ENCODE data around the gene GNA14. TPM values are rescaled to one million over a fixed set of nuclear protein-coding genes. Genes with fewer than 3 reads are reported as not detected.

GNA14 gene
- total RNA-seq, 2 experiments from 2014 or later: not detected

DNA sequence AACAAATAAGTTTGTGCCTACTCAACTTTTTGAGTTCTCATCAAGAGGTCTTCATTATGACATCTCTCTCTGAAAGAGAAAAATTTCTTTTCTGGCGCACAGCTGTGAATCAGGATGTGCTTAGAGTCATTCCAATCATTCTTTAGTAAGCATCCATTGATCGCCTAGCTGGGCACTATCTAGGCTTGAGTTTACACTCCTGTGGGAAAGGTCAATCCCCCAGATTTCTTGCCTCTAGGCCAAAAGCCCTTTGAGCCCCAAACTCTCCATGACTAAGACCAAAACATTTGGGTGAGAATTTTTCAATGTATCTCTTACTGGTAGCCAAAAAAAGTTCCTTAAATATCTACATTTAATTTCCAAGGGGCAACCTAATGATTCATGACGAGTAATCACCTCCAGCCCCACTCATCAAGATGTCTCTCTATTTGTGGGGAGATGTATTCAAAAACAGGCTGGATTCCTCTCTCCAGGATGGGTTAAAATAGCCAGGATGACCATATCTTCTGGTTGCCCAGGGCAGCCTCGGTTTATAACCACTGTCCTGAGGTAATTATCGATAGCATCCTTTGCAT lies 101.7 kb downstream of the GNA14 start:
- intact Hi-C loops (cut with micrococcal nuclease; ENCODE audit: unreplicated experiment): no loop called here
- DNase-seq (ENCODE audit: low spot score): no peak
- Histone ChIP-seq H3K4me3 (ENCODE audit: low read depth, low read length, poor library complexity, severe bottlenecking) (no peak overlapping the region), H3K4me1 (ENCODE audit: insufficient read depth, low read length, poor library complexity, severe bottlenecking) (no peaks in the 10 kb centered on the region), H3K27ac (ENCODE audit: low read depth, low read length, poor library complexity, severe bottlenecking) (no peak overlapping the region), H3K4me2 (ENCODE audit: low read length) (no peak overlapping the region), H3K9me3 (ENCODE audit: low read length) (0 out of 2 replicates have a peak, but pooled peaks cover 7% of the 10 kb centered on the region), H3K36me3 (ENCODE audit: insufficient read depth, low read length) (no peaks in the 10 kb centered on the region), H4K20me1 (ENCODE audit: insufficient read depth, low read length) (no peaks in the 10 kb centered on the region), H2AFZ (ENCODE audit: low read length) (no peak overlapping the region), H3K79me2 (ENCODE audit: insufficient read depth, low read depth, low read length) (no peaks in the 10 kb centered on the region), H3K9me2 (ENCODE audit: insufficient read depth, low read length) (no peaks in the 10 kb centered on the region)
- BruUV-seq (replicated peaks): no TSS peak
- ChIA-PET CTCF (ENCODE audit: unreplicated experiment) (no interaction called here), POLR2A (interaction anchor here (0.5 kb wide), 1 partner anchor 946 kb away, joined by 3 read pairs; no protein-coding TSS in a partner anchor)
- TF ChIP-seq EZH2phosphoT487 (IDR thresholded peaks at IDR 0.05; ENCODE audit: borderline replicate concordance, low read depth, low read length) (no peak), CTCF (conservative IDR thresholded peaks at IDR 0.05; ENCODE audit: low read length) (no peak)

- Histone ChIP-seq H3K27ac (ENCODE audit: low read depth, low read length, poor library complexity, severe bottlenecking) (no peak overlapping the region), H3K4me1 (ENCODE audit: insufficient read depth, low read length, poor library complexity, severe bottlenecking) (no peaks in the 10 kb centered on the region), H3K36me3 (ENCODE audit: insufficient read depth, low read length) (no peaks in the 10 kb centered on the region), H3K4me2 (ENCODE audit: low read length) (no peak overlapping the region), H3K4me3 (ENCODE audit: low read depth, low read length, poor library complexity, severe bottlenecking) (no peak overlapping the region), H3K9me2 (ENCODE audit: insufficient read depth, low read length) (no peaks in the 10 kb centered on the region), H4K20me1 (ENCODE audit: insufficient read depth, low read length) (no peaks in the 10 kb centered on the region), H3K79me2 (ENCODE audit: insufficient read depth, low read depth, low read length) (no peaks in the 10 kb centered on the region), H3K9me3 (ENCODE audit: low read length) (0 out of 2 replicates have a peak, but pooled peaks cover 10% of the 10 kb centered on the region), H2AFZ (ENCODE audit: low read length) (no peak overlapping the region)
- no peak for DNase-seq (ENCODE audit: low spot score)
- TF ChIP-seq EZH2phosphoT487 (IDR thresholded peaks at IDR 0.05; ENCODE audit: borderline replicate concordance, low read depth, low read length) (no peak), CTCF (conservative IDR thresholded peaks at IDR 0.05; ENCODE audit: low read length) (no peak)
- ChIA-PET CTCF (ENCODE audit: unreplicated experiment) (no interaction called here), POLR2A (no interaction called here)
- intact Hi-C loops (cut with micrococcal nuclease; ENCODE audit: unreplicated experiment): no loop called here
- BruUV-seq (replicated peaks): no TSS peak
Measured at GRCh38 chr9:77544546-77544945, 103.6 kb downstream of the GNA14 start.

DNA sequence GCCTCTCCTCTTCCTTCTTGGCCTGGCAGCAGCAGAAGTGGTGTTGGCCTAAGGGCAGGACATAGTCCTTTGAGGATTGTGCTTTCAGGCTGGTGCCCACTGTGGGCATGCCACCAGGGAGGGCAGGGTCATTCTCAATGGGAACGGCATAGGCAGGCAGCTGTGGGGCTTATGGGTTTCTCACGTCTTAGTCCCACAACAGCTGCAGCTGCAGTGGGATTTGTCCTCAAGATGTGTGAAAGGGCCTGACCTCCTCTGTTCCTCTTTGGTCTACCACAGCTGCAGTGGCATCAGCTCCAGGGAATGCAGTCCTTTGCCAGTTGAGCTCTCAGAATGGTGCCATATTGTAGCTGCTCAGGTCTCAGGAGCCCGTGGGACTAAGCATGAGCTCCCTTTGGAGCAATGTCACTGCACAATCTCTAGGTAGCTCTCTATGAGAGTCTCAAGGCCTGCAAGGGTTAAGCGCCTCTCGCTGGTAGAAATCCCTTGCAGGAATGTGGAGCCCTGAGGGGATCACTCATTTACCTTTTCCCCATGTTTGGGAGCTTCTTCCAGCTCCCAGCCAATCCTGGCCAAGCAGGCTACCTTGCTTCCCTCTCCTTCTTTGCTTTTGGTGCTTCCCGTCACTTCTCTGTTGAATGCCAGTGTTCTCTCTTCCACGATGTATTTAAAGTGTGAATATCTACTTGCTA lies 104.8 kb downstream of the GNA14 start:
- POLR2A ChIA-PET: no interaction called here
- H3K4me2 ChIP-seq (ENCODE audit: low read length): no peak overlapping the region

More for the DNA sequence above, 104.8 kb downstream of the GNA14 start:
- H2AFZ ChIP-seq (ENCODE audit: low read length): no peak overlapping the region
- no peaks in the 10 kb centered on the region for H4K20me1 ChIP-seq (ENCODE audit: insufficient read depth, low read length)
- intact Hi-C loops (cut with micrococcal nuclease; ENCODE audit: unreplicated experiment): no loop called here
- no peak for DNase-seq (ENCODE audit: low spot score)
- no peaks in the 10 kb centered on the region for H3K79me2 ChIP-seq (ENCODE audit: insufficient read depth, low read depth, low read length)
- TF ChIP-seq EZH2phosphoT487 (IDR thresholded peaks at IDR 0.05; ENCODE audit: borderline replicate concordance, low read depth, low read length) (no peak), CTCF (conservative IDR thresholded peaks at IDR 0.05; ENCODE audit: low read length) (no peak)
- no peaks in the 10 kb centered on the region for H3K36me3 ChIP-seq (ENCODE audit: insufficient read depth, low read length)
- H3K4me1 ChIP-seq (ENCODE audit: insufficient read depth, low read length, poor library complexity, severe bottlenecking): no peaks in the 10 kb centered on the region
- H3K9me3 ChIP-seq (ENCODE audit: low read length): 0 out of 2 replicates have a peak, but pooled peaks cover 10% of the 10 kb centered on the region
- no peak overlapping the region for H3K4me3 ChIP-seq (ENCODE audit: low read depth, low read length, poor library complexity, severe bottlenecking)
- CTCF ChIA-PET (ENCODE audit: unreplicated experiment): interaction anchor here (0.6 kb wide), 1 partner anchor 758 kb away, joined by 4 read pairs; no protein-coding TSS in a partner anchor
- no TSS peak for BruUV-seq (replicated peaks)
- no peaks in the 10 kb centered on the region for H3K9me2 ChIP-seq (ENCODE audit: insufficient read depth, low read length)
- no peak overlapping the region for H3K27ac ChIP-seq (ENCODE audit: low read depth, low read length, poor library complexity, severe bottlenecking)

All from OCI-LY7 (cell line).